ENCODE results near the gene CTNNBIP1.

CTNNBIP1 gene

GRCh38 chr1:9877962-9878361 is 32.1 kb downstream of the CTNNBIP1 start:
- peak; percentile 78 for DNase-seq (ENCODE audit: low spot score)

- DNase-seq (ENCODE audit: low spot score): no peak
Observed at GRCh38 chr1:9875636-9876000, 34.5 kb downstream of the CTNNBIP1 start.

GRCh38 chr1:9874959-9875635 is 35.0 kb downstream of the CTNNBIP1 start:
- peak; percentile 60 for DNase-seq (ENCODE audit: low spot score)

DNA sequence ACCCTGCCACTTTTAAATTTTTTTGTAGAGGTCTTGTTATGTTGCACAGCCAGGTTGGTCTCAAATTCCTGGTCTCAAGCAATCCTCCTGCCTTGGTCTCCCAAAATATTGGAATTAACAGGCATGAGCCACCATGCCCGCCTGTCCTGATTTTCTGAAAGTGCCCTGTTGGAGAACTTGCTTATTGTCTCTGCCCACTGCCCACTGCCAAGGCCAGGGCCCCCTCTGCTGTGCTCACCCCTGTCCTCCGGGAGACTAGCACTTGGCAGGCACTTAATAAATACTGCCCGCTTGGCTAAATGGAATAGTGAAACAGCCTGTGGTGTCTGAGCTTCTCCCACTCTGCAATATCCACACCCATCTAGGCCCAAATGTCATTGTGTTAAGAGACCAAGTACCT is 35.7 kb downstream of the CTNNBIP1 start:
- no peak for DNase-seq (ENCODE audit: low spot score)

DNA sequence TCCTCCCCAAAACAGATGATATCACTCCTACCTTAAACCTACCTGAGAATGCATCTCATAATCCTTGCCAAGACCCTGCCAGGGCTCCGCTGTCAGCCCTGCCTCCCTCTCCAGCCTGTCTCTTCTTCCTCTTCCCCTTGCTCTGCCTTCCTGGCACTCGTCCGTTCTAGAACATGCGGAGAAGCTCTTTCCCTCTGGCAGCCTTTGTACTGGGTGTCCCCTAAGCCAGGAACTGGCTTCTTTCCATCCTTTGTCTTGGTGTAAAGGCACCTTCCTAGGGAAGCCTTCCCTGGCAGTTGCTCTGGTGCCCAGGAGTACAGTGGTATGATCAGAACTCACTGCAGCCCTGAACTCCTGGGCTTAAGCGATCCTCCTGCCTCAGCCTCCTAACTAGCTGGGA is 36.1 kb downstream of the CTNNBIP1 start:
- no peak for DNase-seq (ENCODE audit: low spot score)

DNA sequence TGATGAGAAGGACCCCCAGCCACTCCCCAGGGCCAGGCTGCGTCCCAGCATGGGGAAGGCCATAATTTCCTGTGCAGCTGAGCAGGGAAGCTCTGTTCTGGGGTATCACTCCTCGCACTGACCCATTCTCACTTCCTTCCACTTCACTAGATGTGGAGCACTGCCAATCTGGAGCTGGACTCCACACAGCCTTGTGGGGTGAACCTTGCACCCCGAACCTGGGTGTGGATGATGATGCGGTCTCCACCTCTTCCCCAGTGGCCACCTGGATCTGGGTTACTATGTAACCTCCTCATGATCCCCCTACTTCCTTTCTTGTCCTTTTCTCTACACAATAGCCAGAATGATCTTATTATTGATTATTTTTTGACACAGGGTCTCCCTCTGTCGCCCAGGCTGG is 36.7 kb downstream of the CTNNBIP1 start:
- DNase-seq (ENCODE audit: low spot score): no peak

DNA sequence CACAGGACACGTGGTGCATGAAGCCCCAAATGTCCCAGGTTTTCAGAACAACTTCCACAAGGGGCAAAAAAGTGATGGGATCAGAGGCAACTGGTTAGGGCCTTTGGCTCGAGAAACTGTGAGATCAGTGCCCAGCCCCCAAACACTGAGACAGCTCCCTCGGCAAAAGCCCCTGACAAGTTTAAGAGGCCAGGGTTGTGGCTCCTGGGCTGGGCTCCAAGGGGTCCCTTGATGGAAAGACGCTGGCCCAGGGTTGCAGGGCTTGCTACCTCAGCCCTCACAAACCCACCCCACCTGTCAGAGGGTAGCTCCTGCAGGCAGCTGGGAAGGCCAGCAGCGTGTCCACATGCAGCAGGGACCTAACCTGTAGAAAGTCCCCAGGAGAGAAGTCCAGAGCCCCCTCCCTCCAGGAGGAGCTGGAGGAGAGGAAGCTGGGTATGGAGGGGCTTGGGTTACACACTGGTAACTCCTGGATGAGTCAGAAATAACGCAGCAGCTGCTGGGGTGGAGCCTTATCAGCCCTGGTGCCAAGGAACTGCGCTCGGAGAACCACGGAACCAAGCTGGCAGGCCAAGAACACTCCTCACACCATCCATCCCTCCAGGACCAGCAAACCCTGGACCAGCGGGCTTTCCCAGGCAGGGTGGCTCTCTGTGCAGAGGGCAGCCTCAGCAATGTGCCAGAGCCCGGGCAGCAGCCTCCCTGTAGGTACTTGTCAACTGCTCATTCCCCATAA is 37.5 kb downstream of the CTNNBIP1 start:
- DNase-seq (ENCODE audit: low spot score): no peak

GRCh38 chr1:9871707-9872425 is 38.2 kb downstream of the CTNNBIP1 start:
- DNase-seq (ENCODE audit: low spot score): no peak

GRCh38 chr1:9871021-9871420 is 39.0 kb downstream of the CTNNBIP1 start:
- DNase-seq (ENCODE audit: low spot score): no peak

- DNase-seq (ENCODE audit: low spot score): peak; percentile 62
Observed at GRCh38 chr1:9870572-9870971, 39.5 kb downstream of the CTNNBIP1 start.

DNA sequence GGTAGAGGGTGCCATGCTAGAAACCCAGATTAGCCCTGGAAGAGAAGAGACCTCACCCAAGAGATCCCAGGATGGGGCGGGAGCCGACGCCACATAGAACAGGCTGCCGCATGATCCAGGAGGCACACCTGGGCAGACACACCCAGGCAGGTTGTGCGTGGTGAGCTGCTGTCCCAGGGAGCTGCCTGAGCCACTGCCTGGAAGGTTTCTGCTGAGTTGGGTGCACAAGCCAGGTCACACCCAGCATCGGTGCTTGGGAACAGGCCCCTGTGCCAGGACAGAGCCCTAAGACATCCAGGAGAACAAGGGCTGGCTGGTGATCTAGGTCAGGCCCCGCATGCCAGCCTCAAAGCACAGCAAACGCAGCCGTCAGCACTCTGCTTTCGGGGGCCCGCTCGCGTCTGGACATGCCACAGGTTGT is 40.2 kb downstream of the CTNNBIP1 start:
- DNase-seq (ENCODE audit: low spot score): no peak

DNA sequence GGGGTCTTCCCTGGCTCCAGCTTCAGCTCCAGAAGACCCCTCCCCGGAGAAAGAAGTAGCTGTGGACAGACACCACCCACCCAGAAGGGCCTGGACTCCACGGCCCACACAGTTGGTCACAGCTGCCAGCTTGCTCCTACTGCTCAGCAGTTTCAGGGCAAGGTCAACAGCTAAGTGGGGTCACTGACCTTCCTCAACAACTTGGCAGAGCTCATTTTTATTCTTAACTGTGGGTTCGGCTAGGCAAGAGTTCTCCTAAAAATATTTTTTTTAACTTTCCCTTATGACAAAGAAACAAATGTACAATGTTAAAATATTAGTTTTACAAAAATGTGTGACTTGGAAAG is 41.9 kb downstream of the CTNNBIP1 start:
- no peak for DNase-seq (ENCODE audit: low spot score)

- peak; percentile 53 for DNase-seq (ENCODE audit: low spot score)
Observed at GRCh38 chr1:9867408-9868243, 42.4 kb downstream of the CTNNBIP1 start.

DNA sequence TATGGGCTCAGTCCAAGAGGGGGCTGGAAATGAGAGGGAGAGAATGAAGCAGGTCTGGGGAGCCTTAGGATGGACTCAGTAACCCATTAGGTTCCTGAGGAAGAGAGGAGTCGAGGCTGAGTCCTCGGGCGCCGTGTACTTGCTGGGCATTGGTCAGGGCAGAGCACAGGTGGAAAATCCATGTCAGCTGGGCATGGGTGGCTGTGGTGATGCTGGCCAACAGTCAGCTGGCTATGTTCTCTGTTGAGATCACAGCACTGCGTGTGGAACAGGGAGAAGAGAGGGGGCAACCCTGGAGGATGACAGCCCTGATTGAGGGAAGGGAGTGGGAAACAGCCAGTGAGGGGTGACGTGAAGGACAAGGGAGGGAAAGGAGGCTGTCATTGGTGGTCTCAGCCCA is 43.2 kb downstream of the CTNNBIP1 start:
- no peak for DNase-seq (ENCODE audit: low spot score)

GRCh38 chr1:9865724-9866123 is 44.3 kb downstream of the CTNNBIP1 start:
- no peak for DNase-seq (ENCODE audit: low spot score)

DNA sequence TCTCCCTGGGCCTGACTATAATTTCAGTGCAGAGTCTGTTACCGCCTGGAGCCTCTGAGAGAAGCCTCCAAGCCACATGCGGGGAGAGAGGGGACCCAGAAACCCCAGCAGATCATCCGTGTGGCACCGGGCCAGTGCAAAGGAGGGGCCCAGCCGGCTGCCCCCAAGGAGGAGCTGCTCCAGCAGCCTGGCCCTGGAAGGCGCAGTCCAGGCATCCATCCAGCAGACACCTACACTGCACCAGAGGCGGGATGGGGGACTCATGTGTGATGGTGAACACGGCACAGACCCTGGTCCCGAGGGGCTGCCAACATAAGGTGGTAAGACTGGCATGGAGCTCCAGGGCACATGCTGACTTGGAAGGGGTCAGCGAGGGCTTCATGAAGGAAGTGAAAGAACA is 46.7 kb downstream of the CTNNBIP1 start:
- DNase-seq (ENCODE audit: low spot score): no peak

DNA sequence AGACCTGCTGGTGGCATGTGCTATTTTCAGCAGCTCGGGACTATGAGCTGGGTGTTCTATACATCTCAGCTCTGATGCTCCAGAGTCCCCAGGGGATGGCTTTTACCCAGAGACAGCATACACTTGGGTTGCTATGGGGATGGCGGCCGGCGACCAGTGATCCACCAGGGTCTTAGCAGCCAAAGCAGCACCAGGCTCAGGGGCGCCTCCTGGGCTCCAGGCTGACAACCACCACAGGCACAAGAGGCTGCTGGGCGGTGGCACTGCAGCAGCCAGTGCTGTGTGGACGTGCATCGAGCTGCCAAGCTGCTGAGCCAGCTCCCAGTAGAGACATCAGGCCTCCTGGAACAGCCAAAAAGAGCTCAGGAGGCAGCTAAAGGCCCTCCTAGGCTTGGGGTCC is 48.7 kb downstream of the CTNNBIP1 start:
- no peak for DNase-seq (ENCODE audit: low spot score)

DNA sequence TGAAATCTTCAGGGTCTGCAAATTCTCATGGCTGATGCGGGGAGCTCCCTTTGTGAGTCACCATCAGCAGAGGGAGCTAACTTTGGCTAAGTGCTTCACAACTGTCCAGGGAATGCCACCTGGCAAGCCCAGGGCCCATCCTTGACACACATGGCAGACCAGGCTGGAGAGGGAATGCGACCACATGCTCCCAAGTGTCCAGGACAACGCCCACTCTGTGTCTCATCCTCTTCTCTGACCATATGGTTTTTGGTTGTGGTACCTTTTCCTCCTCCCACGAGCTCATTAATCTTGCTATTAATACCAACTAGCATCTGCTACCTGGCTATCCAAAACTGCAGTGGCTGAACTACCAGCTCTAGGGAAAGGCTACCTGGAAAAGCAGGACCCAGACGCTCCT is 49.2 kb downstream of the CTNNBIP1 start:
- DNase-seq (ENCODE audit: low spot score): no peak

DNA sequence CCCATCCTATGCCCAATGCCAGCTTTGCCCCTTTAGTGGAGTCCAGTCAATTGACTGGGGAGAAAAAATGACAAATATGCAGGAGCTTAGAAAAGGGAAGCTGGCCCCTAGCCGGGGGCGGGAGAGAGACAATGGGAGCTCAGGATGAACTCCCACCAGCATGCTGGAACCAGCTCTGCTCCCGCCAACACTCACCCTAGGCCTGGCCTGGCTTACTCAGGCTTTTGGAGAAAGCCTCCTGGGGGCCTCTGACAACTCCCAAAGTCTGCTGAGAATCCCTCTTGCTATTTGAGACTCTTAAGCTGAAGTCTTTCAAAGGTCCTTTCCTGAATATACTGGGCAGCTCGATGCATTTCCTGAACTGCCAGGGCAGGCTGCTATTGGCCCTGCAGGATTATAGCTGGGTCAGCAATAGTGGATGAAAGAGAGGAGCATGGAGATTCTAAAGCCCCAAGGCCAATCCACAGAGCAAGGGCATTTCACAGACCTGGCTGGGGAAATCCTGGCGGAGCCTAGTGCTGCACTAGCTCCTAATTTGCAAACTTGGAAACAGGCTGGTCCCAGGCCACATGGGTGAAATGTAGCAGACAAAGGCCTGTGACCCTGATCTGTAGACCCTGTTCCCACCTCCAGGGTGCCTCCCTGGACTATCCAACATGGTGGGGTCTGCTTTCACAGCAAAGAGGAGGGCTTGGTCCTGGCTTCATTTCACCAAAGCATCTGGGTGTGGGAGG is 50.6 kb downstream of the CTNNBIP1 start:
- no peak for DNase-seq (ENCODE audit: low spot score)

DNA sequence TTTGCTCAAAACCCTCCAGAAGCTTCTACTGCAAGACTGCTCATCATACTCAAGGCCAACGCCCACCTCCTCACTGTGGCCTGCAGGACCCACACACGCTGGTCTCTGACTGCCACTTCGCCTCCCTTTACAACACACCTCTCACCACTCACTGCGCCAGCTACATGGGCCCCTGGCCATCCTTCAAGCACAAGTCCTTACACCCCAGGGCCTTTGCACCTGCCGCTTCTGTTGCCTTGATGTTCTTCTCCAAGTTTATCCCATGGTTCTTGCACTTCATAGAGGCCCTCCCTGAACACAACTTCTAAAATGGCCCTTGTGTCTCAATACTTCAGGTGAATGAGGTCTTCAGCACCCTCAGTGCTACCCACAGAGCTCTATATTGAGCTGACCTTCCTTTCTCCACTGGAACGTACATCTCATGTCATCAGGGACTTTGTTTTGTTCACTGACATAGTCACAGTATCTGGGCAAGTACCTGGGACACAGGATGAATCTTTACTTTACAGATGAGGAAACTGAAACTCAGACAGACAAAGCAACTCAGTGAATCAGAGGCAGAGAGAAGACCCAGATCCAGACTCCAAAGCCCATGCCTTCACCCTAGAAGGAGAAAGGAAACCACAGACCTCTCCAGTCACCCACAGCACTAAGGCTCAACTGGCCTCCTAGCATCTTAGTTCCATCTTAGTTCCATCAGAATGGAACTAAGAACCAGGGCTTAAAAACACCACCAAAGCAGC is 51.6 kb downstream of the CTNNBIP1 start:
- no peak for DNase-seq (ENCODE audit: low spot score)

GRCh38 chr1:9855186-9855585 is 54.9 kb downstream of the CTNNBIP1 start:
- DNase-seq (ENCODE audit: low spot score): no peak

Data from SW480 (cell line).